HepG2 (cell line): ENCODE measurements around the gene DUS1L. TPM values are rescaled to one million over a fixed set of nuclear protein-coding genes. Genes with fewer than 3 reads are reported as not detected.

ENCODE experiments used
- CBX2 ChIP-seq, 2 experiments: fragments of 200-600 bp in 1 of 2; sonication (generic); formaldehyde crosslinking in 1 of 2; IDR thresholded peaks; 2 replicates each; pipeline versions ENCODE4 v1.7.0 to v1.8.1; 2018 to 2022; ENCODE audit warnings: low read depth in 2 of 2, low read length in 1 of 2, mild to moderate bottlenecking in 1 of 2, missing genetic modification reagents in 1 of 2
- CREB1 ChIP-seq, 2 experiments: fragments of 450-650 bp in 1 of 2; IDR thresholded peaks; 2 replicates each; pipeline ENCODE4 v1.6.1; 2016 to 2017; ENCODE audit warnings: control low read depth in 1 of 2, mild to moderate bottlenecking in 1 of 2, missing compliant biosample characterization in 1 of 2, missing genetic modification characterization in 1 of 2
- KDM5A ChIP-seq: fragments of 200-600 bp; sonication (generic); IDR thresholded peaks from 2 replicates; pipeline ENCODE4 v1.7.0; 2018; ENCODE audit warnings: antibody characterized with exemption, mild to moderate bottlenecking, low read length, borderline replicate concordance
- NCOR1 ChIP-seq: fragments of 200-600 bp; sonication (generic); IDR thresholded peaks from 2 replicates; pipeline ENCODE4 v1.7.0; 2017; ENCODE audit warnings: antibody characterized with exemption, low read length, borderline replicate concordance
- NR2F6 ChIP-seq, 2 experiments: IDR thresholded peaks; 2 replicates each; pipeline ENCODE4 v1.6.1; 2016; ENCODE audit warnings: antibody characterized with exemption in 1 of 2, mild to moderate bottlenecking in 1 of 2
- RAD21 ChIP-seq: fragments of 450-650 bp; formaldehyde crosslinking; IDR thresholded peaks from 2 replicates; pipeline ENCODE4 v1.5.0; 2020; ENCODE audit warnings: mild to moderate bottlenecking
- SNAPC4 ChIP-seq: sonication (generic); formaldehyde crosslinking; IDR thresholded peaks from 2 replicates; pipeline ENCODE4 v1.4.0; 2020; ENCODE audit warnings: mild to moderate bottlenecking, missing genetic modification reagents
- SRY ChIP-seq: sonication (generic); formaldehyde crosslinking; IDR thresholded peaks from 2 replicates; pipeline ENCODE4 v1.8.0; 2022; ENCODE audit warnings: mild to moderate bottlenecking, missing genetic modification reagents
- TAF1 ChIP-seq: sonication (generic); formaldehyde crosslinking; IDR thresholded peaks from 2 replicates; pipeline ENCODE4 v1.4.0; 2020; ENCODE audit warnings: missing genetic modification reagents
- TERF1 ChIP-seq: sonication (generic); formaldehyde crosslinking; IDR thresholded peaks from 2 replicates; pipeline ENCODE4 v1.8.0; 2022; ENCODE audit warnings: mild to moderate bottlenecking, missing genetic modification reagents, moderate library complexity
- TGIF2 ChIP-seq: IDR thresholded peaks from 2 replicates; pipeline ENCODE4 v1.6.1; 2016; ENCODE audit warnings: control low read depth, missing compliant biosample characterization
- THAP8 ChIP-seq: sonication (generic); formaldehyde crosslinking; IDR thresholded peaks from 2 replicates; pipeline ENCODE4 v1.5.1; 2020; ENCODE audit warnings: missing genetic modification reagents, mild to moderate bottlenecking, borderline replicate concordance
- YEATS2 ChIP-seq: sonication (generic); formaldehyde crosslinking; IDR thresholded peaks from 2 replicates; pipeline ENCODE4 v1.4.0; 2020; ENCODE audit warnings: missing genetic modification reagents, borderline replicate concordance
- ZNF672 ChIP-seq: sonication (generic); formaldehyde crosslinking; IDR thresholded peaks from 2 replicates; pipeline ENCODE4 v1.8.1; 2022; ENCODE audit warnings: missing genetic modification reagents
- ZNF746 ChIP-seq: sonication (generic); formaldehyde crosslinking; IDR thresholded peaks from 2 replicates; pipeline ENCODE4 v1.8.0; 2022; ENCODE audit warnings: mild to moderate bottlenecking, missing genetic modification reagents
- polyA plus RNA-seq, 8 experiments: library from polyadenylated mRNA; depleted of rRNA in 3 of 8; stranded (reverse) in 7 of 8; unstranded in 1 of 8; fragments of >200 nt; fragmentation: Illumina TruSeq in 4 of 8; extraction: Trizol in 4 of 8; gene quantifications; 2 replicates each; pipeline versions ENCODE4 v1.2.1 to v1.2.3, GENCODE V29; 2011 to 2016; ENCODE audit warnings: low read depth in 4 of 8, missing spikeins in 1 of 8, mixed read lengths in 1 of 8; ENCODE audit not compliant: insufficient read depth in 1 of 8
- total RNA-seq, 5 experiments: library from RNA; depleted of rRNA; stranded (reverse); fragments of >200 nt; fragmentation: Illumina TruSeq; extraction: Trizol; gene quantifications; 2 replicates each; pipeline ENCODE4 v1.2.3, GENCODE V29; 2016; ENCODE audit warnings: low read depth in 1 of 5

Gene DUS1L
- total and polyA plus RNA-seq, 2 of the 13 experiments (the other 11 are each of a cell fraction or from before 2014, with no cell fraction given) = 81.0 to 109 TPM

- TF ChIP-seq TERF1 (CRISPR knock-in tag) = no peak
- TF ChIP-seq ZNF746 = no peak
- TF ChIP-seq SRY = no peak
- TF ChIP-seq NR2F6 (IDR thresholded peaks at IDR 0.05) = no peak
- TF ChIP-seq NR2F6 (CRISPR knock-in tag; IDR thresholded peaks at IDR 0.05) = no peak; the same call in 1 of the 2 replicates
- TF ChIP-seq CBX2 (IDR thresholded peaks at IDR 0.05; ENCODE audit: low read depth, low read length) = no peak
- no peak for TF ChIP-seq CBX2 (CRISPR knock-in tag; IDR thresholded peaks at IDR 0.05; ENCODE audit: low read depth)
- TF ChIP-seq KDM5A = no peak
- TF ChIP-seq ZNF672 (CRISPR knock-in tag) = no peak
- TF ChIP-seq NCOR1 = no peak
- peak; percentile 78 for TF ChIP-seq YEATS2
- TF ChIP-seq CREB1 (IDR thresholded peaks at IDR 0.05) = peak; percentile 82
- no peak for TF ChIP-seq CREB1 (CRISPR knock-in tag; IDR thresholded peaks at IDR 0.05)
- no peak for TF ChIP-seq RAD21
- no peak for TF ChIP-seq SNAPC4
- TF ChIP-seq THAP8 (CRISPR knock-in tag) = no peak
- TF ChIP-seq TGIF2 (CRISPR knock-in tag) = no peak
- no peak for TF ChIP-seq TAF1 (CRISPR knock-in tag)
Measured at GRCh38 chr17:82022981-82023446, 42.6 kb downstream of the DUS1L start, which contains the start of gene LRRC45 (continued).
